HEK293 (cell line): ENCODE data around the gene ACTN4.

ENCODE experiments used
- KLF9 ChIP-seq: fragments of 450-650 bp; formaldehyde crosslinking; IDR thresholded peaks from 2 replicates; pipeline ENCODE4 v1.5.1; 2016; ENCODE audit warnings: missing biosample characterization, missing genetic modification characterization, low read depth
- ZBTB21 ChIP-seq: fragments of 450-650 bp; formaldehyde crosslinking; IDR thresholded peaks from 2 replicates; pipeline ENCODE4 v1.5.1; 2017; ENCODE audit warnings: missing biosample characterization, missing genetic modification characterization
- ZFP3 ChIP-seq: fragments of 450-650 bp; formaldehyde crosslinking; IDR thresholded peaks from 2 replicates; pipeline ENCODE4 v1.5.1; 2016; ENCODE audit warnings: low read depth, missing biosample characterization, missing genetic modification characterization
- ZNF140 ChIP-seq: fragments of 450-650 bp; formaldehyde crosslinking; IDR thresholded peaks from 2 replicates; pipeline ENCODE4 v1.5.1; 2016; ENCODE audit warnings: missing biosample characterization, missing genetic modification characterization
- ZNF175 ChIP-seq: fragments of 450-650 bp; formaldehyde crosslinking; IDR thresholded peaks from 2 replicates; pipeline ENCODE4 v1.5.1; 2016; ENCODE audit warnings: missing biosample characterization, missing genetic modification characterization
- ZNF221 ChIP-seq: fragments of 450-650 bp; formaldehyde crosslinking; IDR thresholded peaks from 2 replicates; pipeline ENCODE4 v1.5.1; 2017; ENCODE audit warnings: missing biosample characterization, missing genetic modification characterization, borderline replicate concordance
- ZSCAN16 ChIP-seq: fragments of 450-650 bp; formaldehyde crosslinking; IDR thresholded peaks from 2 replicates; pipeline ENCODE4 v1.5.1; 2016; ENCODE audit warnings: missing biosample characterization, missing genetic modification characterization
- ZSCAN30 ChIP-seq: fragments of 450-650 bp; IDR thresholded peaks from 2 replicates; pipeline ENCODE4 v1.5.1; 2018; ENCODE audit warnings: missing biosample characterization, mild to moderate bottlenecking, missing genetic modification characterization, moderate library complexity
- TF ChIP-seq, protein P1 (sequence below): fragments of 450-650 bp; formaldehyde crosslinking; IDR thresholded peaks from 2 replicates; pipeline ENCODE4 v1.5.1; 2016; ENCODE audit warnings: missing biosample characterization, missing genetic modification characterization

DNA sequence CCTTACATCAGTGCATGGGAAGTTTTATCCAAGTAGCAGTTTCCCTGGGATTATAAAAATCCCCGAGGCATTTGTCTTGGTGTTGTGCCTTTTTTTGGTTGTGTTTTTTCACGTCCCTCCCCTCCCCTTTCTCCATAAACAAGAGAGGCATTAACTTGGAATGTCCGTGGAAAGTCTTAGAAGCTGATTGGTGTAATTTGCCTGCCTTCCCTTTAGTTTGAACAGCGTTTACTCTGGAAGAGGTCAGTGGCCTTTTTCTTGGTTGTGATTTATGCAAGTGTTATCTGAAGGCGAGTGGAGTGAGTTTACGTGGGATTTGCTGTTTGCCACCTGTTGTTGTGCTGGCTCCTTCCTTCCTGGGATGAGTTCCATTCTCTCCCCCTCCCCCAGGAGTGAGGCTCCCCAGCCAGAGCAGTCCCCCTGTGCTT is 7.2 kb downstream of the ACTN4 start:
- TF ChIP-seq KLF9 (tag by site-specific recombination) = no peak
- TF ChIP-seq, protein P1, sequence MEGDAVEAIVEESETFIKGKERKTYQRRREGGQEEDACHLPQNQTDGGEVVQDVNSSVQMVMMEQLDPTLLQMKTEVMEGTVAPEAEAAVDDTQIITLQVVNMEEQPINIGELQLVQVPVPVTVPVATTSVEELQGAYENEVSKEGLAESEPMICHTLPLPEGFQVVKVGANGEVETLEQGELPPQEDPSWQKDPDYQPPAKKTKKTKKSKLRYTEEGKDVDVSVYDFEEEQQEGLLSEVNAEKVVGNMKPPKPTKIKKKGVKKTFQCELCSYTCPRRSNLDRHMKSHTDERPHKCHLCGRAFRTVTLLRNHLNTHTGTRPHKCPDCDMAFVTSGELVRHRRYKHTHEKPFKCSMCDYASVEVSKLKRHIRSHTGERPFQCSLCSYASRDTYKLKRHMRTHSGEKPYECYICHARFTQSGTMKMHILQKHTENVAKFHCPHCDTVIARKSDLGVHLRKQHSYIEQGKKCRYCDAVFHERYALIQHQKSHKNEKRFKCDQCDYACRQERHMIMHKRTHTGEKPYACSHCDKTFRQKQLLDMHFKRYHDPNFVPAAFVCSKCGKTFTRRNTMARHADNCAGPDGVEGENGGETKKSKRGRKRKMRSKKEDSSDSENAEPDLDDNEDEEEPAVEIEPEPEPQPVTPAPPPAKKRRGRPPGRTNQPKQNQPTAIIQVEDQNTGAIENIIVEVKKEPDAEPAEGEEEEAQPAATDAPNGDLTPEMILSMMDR (tag by site-specific recombination) = no peak
- TF ChIP-seq ZFP3 (tag by site-specific recombination) = no peak
- TF ChIP-seq ZNF175 (tag by site-specific recombination) = no peak
- no peak for TF ChIP-seq ZNF221 (tag by site-specific recombination)
- no peak for TF ChIP-seq ZBTB21 (tag by site-specific recombination)
- TF ChIP-seq ZSCAN16 (tag by site-specific recombination) = no peak
- TF ChIP-seq ZNF140 (tag by site-specific recombination) = no peak
- TF ChIP-seq ZSCAN30 (tag by site-specific recombination) = 0 out of 2 replicates have a peak, but pooled peaks have one; percentile 35
